SJSA1 (cell line): ENCODE measurements around the gene CFAP61. TPM values are rescaled to one million over a fixed set of nuclear protein-coding genes. Genes with fewer than 3 reads are reported as not detected.

Experiments
- DNase-seq, 2 experiments: peaks; one replicate each; pipeline ENCODE4 v3.0.0-alpha.2; 2015 to 2020; ENCODE audit warnings: low spot score in 2 of 2, low read depth in 1 of 2
- H3K27ac ChIP-seq: fragments of 250-450 bp; sonication (Bioruptor Pico); 2 replicates; pipeline ENCODE4 v1.5.1; 2020; ENCODE audit warnings: mild to moderate bottlenecking, moderate library complexity
- H3K27me3 ChIP-seq: fragments of 250-450 bp; sonication (Bioruptor Pico); replicated peaks from 2 replicates; pipeline ENCODE4 v1.5.1; 2020; ENCODE audit warnings: mild to moderate bottlenecking, moderate library complexity
- H3K36me3 ChIP-seq: fragments of 250-450 bp; sonication (Bioruptor Pico); 2 replicates; pipeline ENCODE4 v1.5.1; 2020; ENCODE audit warnings: mild to moderate bottlenecking
- H3K4me1 ChIP-seq: fragments of 250-450 bp; sonication (Bioruptor Pico); replicated peaks from 2 replicates; pipeline ENCODE4 v1.6.1; 2021; ENCODE audit warnings: mild to moderate bottlenecking
- H3K4me3 ChIP-seq: fragments of 250-450 bp; sonication (Bioruptor Pico); 2 replicates; pipeline ENCODE4 v1.5.1; 2020; ENCODE audit warnings: mild to moderate bottlenecking
- H3K9me3 ChIP-seq: fragments of 250-450 bp; sonication (Bioruptor Pico); replicated peaks from 2 replicates; pipeline ENCODE4 v1.5.1; 2020; ENCODE audit warnings: mild to moderate bottlenecking
- total RNA-seq: library from RNA; depleted of rRNA; stranded (reverse); fragments of >200 nt; shearing (Covaris generic); gene quantifications from 2 replicates; pipeline ENCODE4 v1.2.3, GENCODE V29; 2014

Gene CFAP61
- total RNA-seq, 1 experiment from 2014 or later: not detected

- no peak for DNase-seq
- Histone ChIP-seq H3K4me1 (no peaks in the 10 kb centered on the region), H3K9me3 (no peaks in the 10 kb centered on the region), H3K4me3 (no peak overlapping the region), H3K27me3 (peaks cover 3% of the 10 kb centered on the region; the same call in 1 of the 2 replicates), H3K36me3 (no peaks in the 10 kb centered on the region), H3K27ac (no peak overlapping the region)
Measured at GRCh38 chr20:20188647-20189046, 136.3 kb downstream of the CFAP61 start.

GRCh38 chr20:20192366-20192765 is 140.0 kb downstream of the CFAP61 start:
- no peaks in the 10 kb centered on the region for H3K9me3 ChIP-seq
- H3K27ac ChIP-seq: no peak overlapping the region
- no peak overlapping the region for H3K4me3 ChIP-seq
- H3K36me3 ChIP-seq: no peaks in the 10 kb centered on the region
- H3K27me3 ChIP-seq: peaks cover 9% of the 10 kb centered on the region; the same call in 1 of the 2 replicates
- no peak for DNase-seq
- no peaks in the 10 kb centered on the region for H3K4me1 ChIP-seq

- no peak overlapping the region for H3K4me3 ChIP-seq
- H3K4me1 ChIP-seq: no peaks in the 10 kb centered on the region
- no peak overlapping the region for H3K27ac ChIP-seq
- DNase-seq: no peak
- H3K9me3 ChIP-seq: no peaks in the 10 kb centered on the region
- H3K27me3 ChIP-seq: peaks cover 15% of the 10 kb centered on the region
- H3K36me3 ChIP-seq: no peaks in the 10 kb centered on the region
Measured at GRCh38 chr20:20195021-20195705, 142.8 kb downstream of the CFAP61 start.

DNA sequence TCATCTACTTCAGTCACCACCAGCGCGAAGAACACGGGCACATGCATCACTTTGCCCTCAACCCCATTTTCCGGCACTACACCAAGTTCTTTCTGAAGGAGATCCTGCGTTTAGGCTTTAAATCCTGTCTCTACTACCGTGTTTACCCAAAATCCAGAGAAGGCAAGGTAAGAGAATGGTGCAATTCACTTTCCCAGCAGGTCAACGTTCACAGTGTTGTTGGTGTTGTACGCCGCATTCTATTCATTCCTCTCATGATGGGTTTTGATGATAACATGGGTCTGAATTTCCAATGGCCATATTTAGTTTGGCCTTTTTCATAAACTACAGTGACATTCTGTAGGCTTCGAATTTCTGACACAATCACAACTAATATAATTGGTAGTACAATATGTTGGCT is 144.3 kb downstream of the CFAP61 start:
- Histone ChIP-seq H3K27ac (no peak overlapping the region), H3K9me3 (no peaks in the 10 kb centered on the region), H3K27me3 (peaks cover 21% of the 10 kb centered on the region), H3K4me1 (no peaks in the 10 kb centered on the region), H3K36me3 (no peaks in the 10 kb centered on the region), H3K4me3 (no peak overlapping the region)
- DNase-seq: no peak

DNA sequence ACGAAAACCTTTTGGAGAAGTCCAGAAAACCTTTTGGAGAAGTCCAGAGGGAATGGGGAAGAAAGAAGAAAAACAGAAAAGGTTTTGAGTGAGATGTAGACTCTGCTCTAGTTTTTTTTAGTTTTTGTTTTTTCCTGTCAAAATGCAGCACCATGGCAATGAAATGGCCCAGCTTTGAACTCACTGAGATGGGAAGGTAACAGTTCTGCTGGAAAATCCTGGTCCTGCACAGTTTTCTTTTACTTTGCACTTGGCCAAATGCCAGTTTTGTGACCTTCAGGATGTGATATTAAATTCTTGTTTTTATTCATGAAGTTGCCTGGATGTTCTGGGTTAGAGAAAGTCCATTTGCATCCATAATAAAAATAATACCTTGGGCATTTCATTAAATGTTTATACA is 145.7 kb downstream of the CFAP61 start:
- Histone ChIP-seq H3K27ac (no peak overlapping the region), H3K4me1 (no peaks in the 10 kb centered on the region), H3K27me3 (peaks cover 18% of the 10 kb centered on the region), H3K4me3 (no peak overlapping the region), H3K9me3 (no peaks in the 10 kb centered on the region), H3K36me3 (no peaks in the 10 kb centered on the region)
- no peak for DNase-seq

DNA sequence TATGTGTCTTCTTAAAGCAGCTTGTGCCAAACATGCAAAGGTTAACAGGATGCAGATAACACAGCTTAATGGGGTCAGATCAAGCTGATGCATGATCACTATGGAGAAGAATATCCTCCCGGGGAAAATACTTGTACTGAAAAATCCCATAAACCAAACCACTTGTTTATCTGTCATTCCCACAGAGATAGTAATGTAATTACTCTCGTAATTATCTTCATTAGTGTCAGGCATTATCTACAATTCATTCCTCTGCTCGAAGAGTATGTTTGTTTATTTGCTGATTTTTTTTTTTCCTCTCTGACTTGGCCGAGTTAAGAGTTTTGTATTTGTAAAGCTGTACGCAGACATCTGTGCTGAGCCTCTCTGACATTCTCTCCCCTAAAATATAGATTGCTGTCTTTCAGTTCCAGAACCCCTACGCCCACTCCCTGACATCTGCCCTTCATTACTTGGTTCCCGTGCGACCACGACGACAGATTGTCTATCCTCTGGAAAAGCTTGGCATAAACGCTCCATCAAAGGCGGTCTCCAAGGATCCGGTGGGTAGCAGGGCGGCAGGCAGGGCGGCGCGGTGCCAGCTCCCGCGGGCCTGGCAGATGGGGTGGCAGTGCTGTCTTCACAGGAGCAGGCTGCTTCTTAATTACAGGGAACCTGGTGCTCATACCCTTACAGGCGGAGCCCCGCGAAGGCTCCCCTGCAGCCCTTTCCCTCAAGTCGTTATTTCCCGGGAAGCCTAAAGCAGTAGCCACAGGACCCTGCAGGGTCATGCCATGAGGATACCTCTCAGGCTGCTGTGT is 147.2 kb downstream of the CFAP61 start:
- no peak overlapping the region for H3K27ac ChIP-seq
- no peaks in the 10 kb centered on the region for H3K4me1 ChIP-seq
- H3K9me3 ChIP-seq: no peaks in the 10 kb centered on the region
- H3K36me3 ChIP-seq: no peaks in the 10 kb centered on the region
- no peak for DNase-seq
- H3K4me3 ChIP-seq: no peak overlapping the region
- peaks cover 18% of the 10 kb centered on the region for H3K27me3 ChIP-seq

DNA sequence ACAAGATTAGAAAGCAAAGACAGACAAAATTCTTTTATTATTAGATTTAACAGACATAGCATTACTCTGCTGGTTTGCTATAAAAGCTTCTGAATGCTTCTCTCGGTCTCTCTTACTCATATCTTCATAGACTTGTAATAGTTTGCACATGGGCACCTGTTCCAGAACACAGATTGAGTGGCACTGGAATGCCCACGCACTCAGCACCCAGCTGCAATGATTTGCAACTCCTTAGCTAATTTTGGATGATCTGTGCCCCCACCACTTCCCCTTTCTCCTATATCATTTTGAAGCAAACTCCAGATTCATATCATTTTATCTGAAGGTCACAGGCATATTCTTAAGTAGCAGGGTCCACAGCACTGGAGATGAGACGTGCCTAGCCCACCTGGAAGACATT is 148.8 kb downstream of the CFAP61 start:
- no peaks in the 10 kb centered on the region for H3K9me3 ChIP-seq
- no peak overlapping the region for H3K27ac ChIP-seq
- no peak for DNase-seq
- peaks cover 18% of the 10 kb centered on the region for H3K27me3 ChIP-seq
- H3K4me1 ChIP-seq: no peaks in the 10 kb centered on the region
- no peak overlapping the region for H3K4me3 ChIP-seq
- H3K36me3 ChIP-seq: no peaks in the 10 kb centered on the region

DNA sequence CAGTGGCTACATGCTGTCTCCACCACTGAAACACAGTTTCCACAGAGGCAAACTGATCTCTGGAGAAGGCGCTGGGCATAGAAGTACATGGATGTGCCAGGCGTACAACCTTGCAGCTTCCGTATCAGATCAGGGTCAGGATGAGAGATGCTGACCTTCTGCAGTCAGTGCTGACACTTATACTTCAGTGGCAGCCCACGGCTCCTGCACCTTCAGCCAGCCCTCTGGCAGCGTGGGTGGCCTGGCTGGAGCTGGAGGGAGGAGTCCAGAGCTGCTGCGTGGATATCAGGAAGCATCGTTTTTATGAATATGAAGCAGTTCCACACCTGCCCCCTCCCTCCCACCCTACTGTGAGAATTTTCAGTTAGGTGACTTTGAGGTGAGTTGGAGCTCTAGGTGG is 149.3 kb downstream of the CFAP61 start:
- Histone ChIP-seq H3K27me3 (peaks cover 14% of the 10 kb centered on the region), H3K9me3 (no peaks in the 10 kb centered on the region), H3K27ac (no peak overlapping the region), H3K36me3 (no peaks in the 10 kb centered on the region), H3K4me3 (no peak overlapping the region), H3K4me1 (no peaks in the 10 kb centered on the region)
- no peak for DNase-seq

DNA sequence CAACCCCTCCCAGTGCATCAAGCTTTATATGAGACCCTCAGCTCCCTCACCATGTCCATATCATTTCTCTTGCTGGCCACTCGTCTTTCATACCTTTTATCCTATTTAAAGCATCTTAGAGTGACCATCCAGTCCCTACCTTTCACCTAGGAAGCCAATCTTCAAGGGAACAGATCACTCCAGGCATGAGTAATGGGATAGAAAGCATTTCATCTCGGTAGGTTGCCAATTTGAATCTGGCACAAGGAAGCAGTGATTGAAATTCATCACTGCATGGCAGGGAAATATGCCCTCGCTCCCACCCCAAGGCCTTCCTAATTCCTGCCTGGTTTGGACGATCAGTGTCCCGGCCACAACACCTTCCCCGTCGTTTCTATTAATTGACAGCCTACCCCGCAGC is 150.4 kb downstream of the CFAP61 start:
- DNase-seq: no peak
- H3K4me3 ChIP-seq: no peak overlapping the region
- H3K9me3 ChIP-seq: no peaks in the 10 kb centered on the region
- H3K36me3 ChIP-seq: no peaks in the 10 kb centered on the region
- peaks cover 11% of the 10 kb centered on the region for H3K27me3 ChIP-seq
- H3K27ac ChIP-seq: no peak overlapping the region
- H3K4me1 ChIP-seq: no peaks in the 10 kb centered on the region

GRCh38 chr20:20203784-20204183 is 151.5 kb downstream of the CFAP61 start:
- H3K36me3 ChIP-seq: no peaks in the 10 kb centered on the region
- H3K4me1 ChIP-seq: no peaks in the 10 kb centered on the region
- no peak overlapping the region for H3K4me3 ChIP-seq
- no peaks in the 10 kb centered on the region for H3K9me3 ChIP-seq
- H3K27me3 ChIP-seq: peaks cover 11% of the 10 kb centered on the region
- DNase-seq: no peak
- no peak overlapping the region for H3K27ac ChIP-seq

GRCh38 chr20:20204256-20204655 is 151.9 kb downstream of the CFAP61 start:
- Histone ChIP-seq H3K36me3 (no peaks in the 10 kb centered on the region), H3K4me1 (no peaks in the 10 kb centered on the region), H3K27me3 (peaks cover 11% of the 10 kb centered on the region), H3K4me3 (no peak overlapping the region), H3K9me3 (no peaks in the 10 kb centered on the region), H3K27ac (no peak overlapping the region)
- no peak for DNase-seq

GRCh38 chr20:20205141-20205861 is 153.0 kb downstream of the CFAP61 start:
- peaks cover 4% of the 10 kb centered on the region; the same call in 1 of the 2 replicates for H3K27me3 ChIP-seq
- no peaks in the 10 kb centered on the region for H3K4me1 ChIP-seq
- H3K36me3 ChIP-seq: no peaks in the 10 kb centered on the region
- no peak overlapping the region for H3K27ac ChIP-seq
- DNase-seq: no peak
- H3K9me3 ChIP-seq: no peaks in the 10 kb centered on the region
- H3K4me3 ChIP-seq: no peak overlapping the region

DNA sequence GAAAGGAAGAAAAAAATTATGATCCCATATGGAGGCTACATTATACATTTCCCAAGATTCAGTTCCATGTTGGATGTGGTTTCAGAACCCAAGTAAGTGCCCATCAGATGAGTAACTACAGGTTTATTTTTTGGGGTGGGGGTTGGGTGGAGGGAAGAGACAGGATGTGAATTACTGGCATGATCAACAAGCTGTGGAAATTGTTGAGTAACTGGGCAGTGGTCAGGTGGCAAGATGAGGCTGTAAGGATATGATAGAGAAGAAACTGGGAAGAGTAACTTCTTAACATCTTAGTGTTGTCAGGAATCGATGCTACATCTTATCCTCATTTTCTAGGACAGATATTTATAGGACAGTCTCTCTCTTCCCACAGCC is 153.5 kb downstream of the CFAP61 start:
- H3K27me3 ChIP-seq: no peaks in the 10 kb centered on the region
- DNase-seq: no peak
- no peaks in the 10 kb centered on the region for H3K9me3 ChIP-seq
- no peak overlapping the region for H3K27ac ChIP-seq
- H3K36me3 ChIP-seq: no peaks in the 10 kb centered on the region
- no peak overlapping the region for H3K4me3 ChIP-seq
- no peaks in the 10 kb centered on the region for H3K4me1 ChIP-seq

DNA sequence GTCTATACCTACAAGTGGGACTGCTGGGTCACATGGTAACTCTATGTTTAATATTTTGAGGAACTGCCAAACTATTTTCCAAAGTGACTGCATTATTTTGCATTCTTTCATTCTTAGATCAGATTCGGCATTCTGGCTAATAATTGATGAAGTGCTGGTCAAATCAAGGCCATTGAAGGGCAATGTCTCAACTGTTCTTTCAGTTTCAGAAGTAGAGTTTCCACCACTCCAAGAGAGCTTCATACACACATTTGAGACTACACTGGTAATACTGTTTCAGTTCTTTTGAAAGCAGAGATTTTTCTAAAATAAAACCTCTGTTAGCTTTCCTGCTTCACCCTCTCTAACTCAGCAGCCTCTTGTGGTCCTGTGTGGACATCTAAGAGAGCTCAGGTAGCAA is 154.5 kb downstream of the CFAP61 start:
- H3K4me1 ChIP-seq: no peaks in the 10 kb centered on the region; the same call in 1 of the 2 replicates
- no peaks in the 10 kb centered on the region for H3K36me3 ChIP-seq
- H3K4me3 ChIP-seq: no peak overlapping the region
- no peaks in the 10 kb centered on the region for H3K9me3 ChIP-seq
- no peaks in the 10 kb centered on the region for H3K27me3 ChIP-seq
- no peak overlapping the region for H3K27ac ChIP-seq
- DNase-seq: no peak
